Thyroid gland (tissue), 4 donors: ENCODE results near the gene FGD5.

Experiments
- CTCF ChIP-seq, 6 experiments: fragments of 200-600 bp in 3 of 6; fragments of 450-650 bp in 3 of 6; sonication (generic) in 3 of 6; IDR thresholded peaks; one replicate each; pipeline ENCODE4 v1.5.1; 2016 to 2019; ENCODE audit warnings: antibody characterized with exemption in 6 of 6, mild to moderate bottlenecking in 2 of 6, inconsistent platforms in 1 of 6, moderate library complexity in 1 of 6
- POLR2A ChIP-seq, 2 donors: fragments of 450-650 bp; IDR thresholded peaks; one replicate each; pipeline ENCODE4 v1.6.1; 2017; ENCODE audit warnings: antibody characterized with exemption in 2 of 2, mild to moderate bottlenecking in 2 of 2, moderate library complexity in 1 of 2

- TF ChIP-seq CTCF (IDR thresholded peaks at IDR 0.05) (no peak), POLR2A (IDR thresholded peaks at IDR 0.05) (no peak)
These were observed 46.1 kb upstream of the FGD5 start for GRCh38 chr3:14772533-14773138.
